Endothelial cell of umbilical vein (primary cell): ENCODE data around the gene METRNL. TPM values are rescaled to one million over a fixed set of nuclear protein-coding genes. Genes with fewer than 3 reads are reported as not detected.

Source experiments
- BruUV-seq: library from RNA; stranded (reverse); fragments of 400-500 nt; replicated peaks from 2 replicates; lab custom pipeline; 2021; lab: Mats Ljungman, UMichigan
- CTCF ChIA-PET: fragments of 300-600, 350-600 bp; sonication (Branson Sonifier 250); formaldehyde crosslinking; loops from one replicate; lab custom pipeline; 2021; ENCODE audit warnings: antibody characterized with exemption, inconsistent platforms; lab: Charles Lee
- POLR2A ChIA-PET: fragments of 300-600, 350-600 bp; sonication (Branson Sonifier 250); formaldehyde crosslinking; loops from one replicate; lab custom pipeline; 2021; ENCODE audit warnings: antibody characterized with exemption, inconsistent platforms; lab: Charles Lee
- DNase-seq: peaks from one replicate; pipeline ENCODE4 v3.0.0-alpha.2; 2011; ENCODE audit warnings: low read depth, low spot score
- FAIRE-seq: peaks from 2 replicates; lab custom pipeline; 2011; peaks lifted over from hg19 to GRCh38; lab: Jason Lieb, UNC
- H2AFZ ChIP-seq: 2 replicates; pipeline ENCODE4 v1.6.0; 2012; ENCODE audit warnings: low read depth, low read length, control low read depth, inconsistent platforms
- H3K27ac ChIP-seq: 2 replicates; pipeline ENCODE4 v1.5.1; 2011; ENCODE audit warnings: low read depth, mild to moderate bottlenecking, control low read depth, low read length, moderate library complexity; ENCODE audit not compliant: insufficient read depth
- H3K27me3 ChIP-seq, 2 experiments: 2 replicates each; pipeline versions ENCODE4 v1.6.0 to v1.6.1; 2011; ENCODE audit warnings: low read length in 2 of 2, mixed read lengths in 1 of 2; ENCODE audit not compliant: control insufficient read depth in 2 of 2, insufficient read depth in 2 of 2
- H3K36me3 ChIP-seq, 2 experiments: 2 replicates in 1 of 2; 3 replicates in 1 of 2; pipeline ENCODE4 v1.5.1; 2011; ENCODE audit warnings: low read length in 2 of 2, mild to moderate bottlenecking in 1 of 2, moderate library complexity in 1 of 2; ENCODE audit not compliant: control insufficient read depth in 2 of 2, insufficient read depth in 2 of 2; ENCODE audit errors: extremely low read depth in 1 of 2
- H3K4me1 ChIP-seq: 3 replicates; pipeline ENCODE4 v1.5.1; 2011; ENCODE audit warnings: mild to moderate bottlenecking, low read length; ENCODE audit not compliant: control insufficient read depth, insufficient read depth; ENCODE audit errors: extremely low read depth
- H3K4me2 ChIP-seq: 2 replicates; pipeline ENCODE4 v1.6.1; 2011; ENCODE audit warnings: low read length, control low read depth, mixed read lengths; ENCODE audit not compliant: insufficient read depth
- H3K4me3 ChIP-seq, 3 experiments: fragments of 200-600 bp in 1 of 3; sonication (generic), shearing (Covaris generic) in 1 of 3; replicated peaks in 1 of 3; 2 replicates each; pipeline ENCODE4 v1.5.1; 2011 to 2016; ENCODE audit warnings: control low read depth in 3 of 3, low read length in 3 of 3, mild to moderate bottlenecking in 2 of 3, inconsistent platforms in 1 of 3, low read depth in 1 of 3, moderate library complexity in 1 of 3; ENCODE audit not compliant: insufficient read depth in 1 of 3
- H3K79me2 ChIP-seq: 2 replicates; pipeline ENCODE4 v1.6.0; 2012; ENCODE audit warnings: low read length, inconsistent platforms; ENCODE audit not compliant: control insufficient read depth, insufficient read depth
- H3K9ac ChIP-seq: replicated peaks from 2 replicates; pipeline ENCODE3; 2011; ENCODE audit warnings: low read length, control low read depth; ENCODE audit not compliant: insufficient read depth; ENCODE audit errors: extremely low read depth
- H3K9me1 ChIP-seq: replicated peaks from 3 replicates; pipeline ENCODE4 v1.6.0; 2011; ENCODE audit warnings: mild to moderate bottlenecking, low read length; ENCODE audit not compliant: control insufficient read depth, insufficient read depth; ENCODE audit errors: extremely low read depth
- H3K9me3 ChIP-seq: replicated peaks from 2 replicates; pipeline ENCODE4 v1.5.1; 2012; ENCODE audit warnings: low read length, inconsistent platforms; ENCODE audit not compliant: control insufficient read depth, insufficient read depth
- H4K20me1 ChIP-seq: replicated peaks from 2 replicates; pipeline ENCODE3; 2011; ENCODE audit warnings: mild to moderate bottlenecking, low read length; ENCODE audit not compliant: control insufficient read depth, insufficient read depth; ENCODE audit errors: extremely low read depth
- EZH2 ChIP-seq: IDR thresholded peaks from 2 replicates; pipeline ENCODE4 v1.6.1; 2012; ENCODE audit warnings: borderline replicate concordance, low read depth, mild to moderate bottlenecking, moderate library complexity, low read length, inconsistent platforms; ENCODE audit not compliant: severe bottlenecking
- FOS ChIP-seq: IDR thresholded peaks from 2 replicates; pipeline ENCODE4 v1.6.1; 2011; ENCODE audit warnings: mild to moderate bottlenecking, low read length, moderate library complexity, borderline replicate concordance; ENCODE audit not compliant: insufficient read depth
- GATA2 ChIP-seq: IDR thresholded peaks from 2 replicates; pipeline ENCODE4 v1.7.0; 2011; ENCODE audit warnings: low read depth, mild to moderate bottlenecking, moderate library complexity, mixed read lengths, low read length; ENCODE audit not compliant: insufficient read length, insufficient read depth
- MYC ChIP-seq: IDR thresholded peaks from one replicate; pipeline ENCODE4 v1.6.1; 2011; ENCODE audit warnings: mild to moderate bottlenecking, low read depth, low read length
- POLR2A ChIP-seq: IDR thresholded peaks from 2 replicates; pipeline ENCODE4 v1.6.1; 2012; ENCODE audit warnings: low read depth, mild to moderate bottlenecking, control low read depth, low read length
- POLR2AphosphoS5 ChIP-seq: IDR thresholded peaks from 2 replicates; pipeline ENCODE4 v1.6.1; 2012; ENCODE audit warnings: low read depth, mild to moderate bottlenecking, control low read depth, low read length, moderate library complexity; ENCODE audit not compliant: insufficient read depth
- dilution Hi-C: fragments of 300-500 bp; cut with MboI; formaldehyde crosslinking; loops from one replicate; pipeline ENCODE4 v1.15.0; 2019; ENCODE audit warnings: low sequenced_read_pairs; ENCODE audit not compliant: extremely low pct_ligation_motif_present
- intact Hi-C: fragments of 100-400 bp; cut with micrococcal nuclease; formaldehyde crosslinking; loops from one replicate; pipeline ENCODE4 v1.10.0; 2022
- polyA plus RNA-seq, 4 experiments: library from polyadenylated mRNA; depleted of rRNA in 3 of 4; stranded (reverse) in 3 of 4; unstranded in 1 of 4; fragments of >200 nt; gene quantifications; 2 replicates each; pipeline versions ENCODE4 v1.2.1 to v1.2.3, GENCODE V29; 2011 to 2012; ENCODE audit warnings: missing spikeins in 1 of 4
- total RNA-seq: library from RNA; stranded (reverse); gene quantifications from 2 replicates; pipeline ENCODE4 v1.2.3, GENCODE V29; 2021
- TF ChIP-seq, protein P1 (sequence below): IDR thresholded peaks from 2 replicates; pipeline ENCODE4 v1.6.1; 2011; ENCODE audit not compliant: insufficient read depth, insufficient read length
- TF ChIP-seq, protein P2 (sequence below), 2 donors: IDR thresholded peaks; 1 replicate in 1 of 2; 2 replicates in 1 of 2; pipeline ENCODE4 v1.5.1; 2011; ENCODE audit warnings: low read length in 2 of 2, mild to moderate bottlenecking in 2 of 2, moderate library complexity in 2 of 2, control low read depth in 1 of 2, inconsistent platforms in 1 of 2, low read depth in 1 of 2; ENCODE audit not compliant: insufficient read depth in 1 of 2; ENCODE audit errors: extremely low read depth in 1 of 2

Gene METRNL
- total and polyA plus RNA-seq, 2 donors (not counting 3 experiments of a cell fraction or from before 2014, with no cell fraction given): 29.5 to 54.4 TPM

DNA sequence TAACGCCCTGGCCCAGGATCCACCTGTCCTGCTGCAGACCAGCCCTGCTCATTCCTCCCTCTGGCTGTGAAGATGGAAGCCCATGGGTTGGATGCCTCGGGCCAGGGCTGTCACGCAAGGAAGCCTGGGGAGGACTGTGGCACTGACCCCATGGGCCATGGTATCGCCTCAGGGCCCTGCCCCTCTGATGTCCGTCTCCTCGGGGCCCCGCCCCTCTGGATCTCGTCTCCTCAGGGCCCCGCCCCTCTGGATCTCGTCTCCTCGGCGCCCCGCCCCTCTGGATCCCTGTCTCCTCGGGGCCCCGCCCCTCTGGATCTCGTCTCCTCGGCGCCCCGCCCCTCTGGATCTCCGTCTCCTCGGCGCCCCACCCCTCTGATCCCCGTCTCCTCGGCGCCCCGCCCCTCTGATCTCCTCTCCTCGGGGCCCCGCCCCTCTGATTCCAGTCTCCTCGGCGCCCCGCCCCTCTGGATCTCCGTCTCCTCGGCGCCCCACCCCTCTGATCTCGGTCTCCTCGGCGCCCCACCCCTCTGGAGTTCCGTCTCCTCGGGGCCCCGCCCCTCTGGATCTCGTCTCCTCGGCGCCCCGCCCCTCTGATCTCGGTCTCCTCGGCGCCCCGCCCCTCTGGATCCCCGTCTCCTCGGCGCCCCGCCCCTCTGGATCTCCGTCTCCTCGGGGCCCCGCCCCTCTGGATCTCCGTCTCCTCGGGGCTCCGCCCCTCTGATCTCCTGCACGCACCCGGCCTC is 24.0 kb downstream of the METRNL start:
- dilution Hi-C loops: no loop called here
- intact Hi-C loops: no loop called here

More for the DNA sequence above, 24.0 kb downstream of the METRNL start:
- no peak for TF ChIP-seq GATA2
- TF ChIP-seq EZH2: no peak
- TF ChIP-seq MYC: no peak
- TF ChIP-seq, protein P1, sequence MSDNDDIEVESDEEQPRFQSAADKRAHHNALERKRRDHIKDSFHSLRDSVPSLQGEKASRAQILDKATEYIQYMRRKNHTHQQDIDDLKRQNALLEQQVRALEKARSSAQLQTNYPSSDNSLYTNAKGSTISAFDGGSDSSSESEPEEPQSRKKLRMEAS: no peak
- TF ChIP-seq POLR2AphosphoS5: no peak
- no peak for TF ChIP-seq POLR2A
- TF ChIP-seq, protein P2, sequence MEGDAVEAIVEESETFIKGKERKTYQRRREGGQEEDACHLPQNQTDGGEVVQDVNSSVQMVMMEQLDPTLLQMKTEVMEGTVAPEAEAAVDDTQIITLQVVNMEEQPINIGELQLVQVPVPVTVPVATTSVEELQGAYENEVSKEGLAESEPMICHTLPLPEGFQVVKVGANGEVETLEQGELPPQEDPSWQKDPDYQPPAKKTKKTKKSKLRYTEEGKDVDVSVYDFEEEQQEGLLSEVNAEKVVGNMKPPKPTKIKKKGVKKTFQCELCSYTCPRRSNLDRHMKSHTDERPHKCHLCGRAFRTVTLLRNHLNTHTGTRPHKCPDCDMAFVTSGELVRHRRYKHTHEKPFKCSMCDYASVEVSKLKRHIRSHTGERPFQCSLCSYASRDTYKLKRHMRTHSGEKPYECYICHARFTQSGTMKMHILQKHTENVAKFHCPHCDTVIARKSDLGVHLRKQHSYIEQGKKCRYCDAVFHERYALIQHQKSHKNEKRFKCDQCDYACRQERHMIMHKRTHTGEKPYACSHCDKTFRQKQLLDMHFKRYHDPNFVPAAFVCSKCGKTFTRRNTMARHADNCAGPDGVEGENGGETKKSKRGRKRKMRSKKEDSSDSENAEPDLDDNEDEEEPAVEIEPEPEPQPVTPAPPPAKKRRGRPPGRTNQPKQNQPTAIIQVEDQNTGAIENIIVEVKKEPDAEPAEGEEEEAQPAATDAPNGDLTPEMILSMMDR (IDR thresholded peaks at IDR 0.05; ENCODE audit: extremely low read depth in 1 of 2, insufficient read depth in 1 of 2, low read depth in 1 of 2, low read length in 2 of 2): no peak
- TF ChIP-seq FOS: no peak
- Histone ChIP-seq H3K4me2 (no peak overlapping the region), H4K20me1 (no peaks in the 10 kb centered on the region), H3K9me3 (no peaks in the 10 kb centered on the region), H3K27me3 (no peaks in the 10 kb centered on the region), H3K9me1 (no peaks in the 10 kb centered on the region), H3K4me3 (no peak overlapping the region), H3K79me2 (no peaks in the 10 kb centered on the region), H3K27ac (no peak overlapping the region), H3K4me1 (peaks cover 14% of the 10 kb centered on the region), H3K36me3 (no peaks in the 10 kb centered on the region), H3K9ac (no peak overlapping the region), H2AFZ (no peak overlapping the region)
- BruUV-seq: no TSS peak
- ChIA-PET POLR2A (no interaction called here), CTCF (interaction anchor here (1.5 to 2.2 kb wide), 2 partner anchors 13 to 24 kb away, joined by 4 to 8 read pairs; partner anchors contain the start of gene METRNL)
- FAIRE-seq: no peak
- peak; percentile 62 for DNase-seq
